MM.1S (cell line): ENCODE results near the gene ATP6V1F.

Experiments
- EZH2phosphoT487 ChIP-seq: fragments of 300-600 bp; sonication (generic); IDR thresholded peaks from 2 replicates; pipeline ENCODE4 v1.6.1; 2018; ENCODE audit warnings: antibody characterized with exemption, low read length
- TF ChIP-seq, protein P1 (sequence below): fragments of 300-600 bp; sonication (generic); IDR thresholded peaks from 2 replicates; pipeline ENCODE4 v1.5.1; 2016; ENCODE audit warnings: antibody characterized with exemption, low read length, mixed read lengths

DNA sequence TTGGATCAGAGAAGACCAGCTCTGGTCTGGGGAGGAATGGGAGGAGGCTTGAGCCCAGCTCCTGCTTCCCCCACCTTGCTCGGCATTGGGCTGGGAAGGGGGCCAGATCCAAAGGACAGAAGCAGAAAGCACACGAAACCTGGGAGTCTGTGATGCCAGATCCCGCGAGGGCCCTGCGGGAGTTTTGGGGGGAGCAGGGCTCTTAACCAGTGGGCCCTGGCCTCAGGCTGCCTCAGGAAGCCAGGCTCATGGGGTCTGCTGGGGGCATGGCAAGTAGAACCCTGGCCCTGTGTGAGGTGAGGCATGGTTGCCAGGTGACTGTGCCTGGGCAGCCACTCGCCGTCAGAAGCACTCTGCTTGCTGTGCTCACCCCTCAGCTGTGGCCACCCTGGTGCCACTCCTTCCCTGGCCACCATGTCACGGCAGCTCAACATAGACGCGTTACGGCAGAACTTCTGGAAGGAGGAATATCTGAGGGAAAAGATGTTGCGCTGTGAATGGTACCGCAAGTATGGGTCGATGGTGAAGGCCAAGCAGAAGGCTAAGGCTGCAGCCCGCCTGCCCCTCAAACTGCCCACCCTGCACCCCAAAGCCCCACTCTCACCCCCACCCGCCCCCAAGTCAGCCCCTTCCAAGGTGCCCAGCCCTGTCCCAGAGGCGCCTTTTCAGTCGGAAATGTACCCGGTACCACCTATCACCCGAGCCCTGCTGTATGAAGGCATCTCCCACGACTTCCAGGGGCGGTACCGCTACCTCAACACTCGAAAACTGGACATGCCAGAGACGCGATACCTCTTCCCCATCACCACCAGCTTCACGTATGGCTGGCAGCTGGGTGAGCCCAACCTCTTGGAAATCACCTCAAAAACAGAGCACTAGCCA is 3.6 kb downstream of the ATP6V1F start:
- TF ChIP-seq, protein P1, sequence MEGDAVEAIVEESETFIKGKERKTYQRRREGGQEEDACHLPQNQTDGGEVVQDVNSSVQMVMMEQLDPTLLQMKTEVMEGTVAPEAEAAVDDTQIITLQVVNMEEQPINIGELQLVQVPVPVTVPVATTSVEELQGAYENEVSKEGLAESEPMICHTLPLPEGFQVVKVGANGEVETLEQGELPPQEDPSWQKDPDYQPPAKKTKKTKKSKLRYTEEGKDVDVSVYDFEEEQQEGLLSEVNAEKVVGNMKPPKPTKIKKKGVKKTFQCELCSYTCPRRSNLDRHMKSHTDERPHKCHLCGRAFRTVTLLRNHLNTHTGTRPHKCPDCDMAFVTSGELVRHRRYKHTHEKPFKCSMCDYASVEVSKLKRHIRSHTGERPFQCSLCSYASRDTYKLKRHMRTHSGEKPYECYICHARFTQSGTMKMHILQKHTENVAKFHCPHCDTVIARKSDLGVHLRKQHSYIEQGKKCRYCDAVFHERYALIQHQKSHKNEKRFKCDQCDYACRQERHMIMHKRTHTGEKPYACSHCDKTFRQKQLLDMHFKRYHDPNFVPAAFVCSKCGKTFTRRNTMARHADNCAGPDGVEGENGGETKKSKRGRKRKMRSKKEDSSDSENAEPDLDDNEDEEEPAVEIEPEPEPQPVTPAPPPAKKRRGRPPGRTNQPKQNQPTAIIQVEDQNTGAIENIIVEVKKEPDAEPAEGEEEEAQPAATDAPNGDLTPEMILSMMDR, result no peak
- TF ChIP-seq EZH2phosphoT487, result no peak
